IPS DF 6.9 (cell line): ENCODE results near the gene KCNN3.
A peak's percentile ranks its signal among the peaks of the same experiment; 100 is the strongest.
"Not testable (repeated sequence)": the region's sequence is repeated elsewhere in the genome, so short reads cannot be mapped to it uniquely, and the experiment has no call there.

Experiments used
- DNase-seq: peaks from one replicate; pipeline ENCODE4 v3.0.0-alpha.2; 2013; ENCODE audit warnings: low read depth, low spot score
- H3K27ac ChIP-seq: one replicate; pipeline ENCODE4 v1.5.1; 2013; ENCODE audit warnings: low read length, control low read depth
- H3K27me3 ChIP-seq: 2 replicates; pipeline ENCODE4 v1.6.1; 2013; ENCODE audit warnings: mild to moderate bottlenecking, low read length; ENCODE audit not compliant: control insufficient read depth, insufficient read depth
- H3K36me3 ChIP-seq: 2 replicates; pipeline ENCODE4 v1.6.1; 2013; ENCODE audit warnings: low read length; ENCODE audit not compliant: control insufficient read depth, insufficient read depth
- H3K4me1 ChIP-seq: 2 replicates; pipeline ENCODE4 v1.6.1; 2013; ENCODE audit warnings: low read length; ENCODE audit not compliant: control insufficient read depth, insufficient read depth
- H3K4me3 ChIP-seq: 2 replicates; pipeline ENCODE4 v1.5.1; 2013; ENCODE audit warnings: mild to moderate bottlenecking, low read length
- H3K9me3 ChIP-seq: 2 replicates; pipeline ENCODE4 v1.6.1; 2013; ENCODE audit warnings: low read length, inconsistent platforms; ENCODE audit not compliant: control insufficient read depth, insufficient read depth
- WGBS: extraction: QIAGEN DNeasy Blood & Tissue Kit; methylation state at CpG from one replicate; pipeline ENCODE4 v1.1.7; 2013; ENCODE audit warnings: mixed read lengths, missing lambda C conversion rate; ENCODE audit not compliant: insufficient read length, insufficient coverage; 5-methylcytosine and 5-hydroxymethylcytosine counted together

The KCNN3 gene

DNA sequence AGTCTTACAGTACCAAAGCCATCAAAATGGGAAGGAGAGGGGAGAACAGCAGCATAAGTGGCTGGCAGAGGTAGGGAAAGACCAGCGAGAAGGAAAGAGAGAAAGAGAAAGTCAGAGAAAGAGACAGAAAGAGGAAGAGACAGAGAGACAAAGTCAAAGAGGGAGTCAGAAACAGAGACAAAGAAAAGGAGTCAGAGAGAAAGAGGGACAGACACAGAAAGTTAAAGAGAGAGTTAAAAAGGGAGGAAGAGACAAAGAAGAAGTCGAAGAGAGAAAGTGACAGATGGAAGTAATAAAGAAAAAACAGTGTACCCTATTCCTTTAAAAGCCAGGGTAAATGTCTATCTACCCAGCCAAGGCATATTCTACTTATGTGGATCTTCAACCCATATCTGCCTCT lies 193.2 kb downstream of the KCNN3 start:
- not testable (repeated sequence) for H3K36me3 ChIP-seq, H3K27me3 ChIP-seq, H3K4me1 ChIP-seq, H3K4me3 ChIP-seq, H3K9me3 ChIP-seq, H3K27ac ChIP-seq, DNase-seq
- no CpG with 5 or more reads among the region's 2 CpGs for WGBS

DNA sequence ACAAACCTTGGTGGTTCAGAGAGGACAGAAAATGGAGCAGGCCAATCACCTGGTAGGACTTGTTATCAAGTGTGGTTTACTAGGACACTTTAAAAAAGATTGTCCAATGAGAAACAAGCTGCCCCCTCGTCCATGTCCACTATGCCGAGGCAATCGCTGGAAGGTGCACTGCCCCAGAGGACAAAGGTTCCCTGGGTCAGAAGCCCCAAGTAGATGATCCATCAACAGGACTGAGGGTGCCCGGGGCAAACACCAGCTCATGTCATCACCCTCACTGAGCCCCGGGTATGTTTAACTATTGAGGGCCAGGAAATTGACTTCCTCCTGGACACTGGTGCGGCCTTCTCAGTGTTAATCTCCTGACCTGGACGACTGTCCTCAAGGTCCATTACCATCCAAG lies 195.6 kb downstream of the KCNN3 start:
- H3K27me3 ChIP-seq, DNase-seq, H3K4me3 ChIP-seq, H3K9me3 ChIP-seq, H3K4me1 ChIP-seq, H3K27ac ChIP-seq, H3K36me3 ChIP-seq: not testable (repeated sequence)
- WGBS: no CpG with 5 or more reads among the region's 7 CpGs

DNA sequence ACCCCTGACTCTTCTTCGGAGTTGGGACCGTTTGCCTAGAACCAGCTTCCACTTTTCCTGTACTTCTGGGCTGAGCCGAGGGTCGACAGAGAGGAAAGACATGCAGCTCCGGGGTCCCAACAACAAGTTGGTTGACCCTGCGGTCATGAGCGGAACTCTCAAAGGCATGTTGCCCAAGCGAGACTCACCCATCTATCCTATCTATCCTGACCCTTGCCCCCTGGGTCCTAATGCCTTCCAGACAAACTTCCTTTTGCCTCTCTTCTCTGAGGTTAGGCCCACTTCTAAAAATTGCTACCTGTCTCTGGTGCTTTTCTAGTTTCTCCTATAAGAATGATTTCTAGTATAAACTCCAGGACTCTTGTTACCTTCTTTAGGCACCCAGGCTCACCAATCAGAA lies 197.8 kb downstream of the KCNN3 start:
- WGBS: no CpG with 5 or more reads among the region's 8 CpGs
- H3K4me3 ChIP-seq, H3K4me1 ChIP-seq, H3K27me3 ChIP-seq, H3K27ac ChIP-seq, DNase-seq, H3K36me3 ChIP-seq, H3K9me3 ChIP-seq: not testable (repeated sequence)

DNA sequence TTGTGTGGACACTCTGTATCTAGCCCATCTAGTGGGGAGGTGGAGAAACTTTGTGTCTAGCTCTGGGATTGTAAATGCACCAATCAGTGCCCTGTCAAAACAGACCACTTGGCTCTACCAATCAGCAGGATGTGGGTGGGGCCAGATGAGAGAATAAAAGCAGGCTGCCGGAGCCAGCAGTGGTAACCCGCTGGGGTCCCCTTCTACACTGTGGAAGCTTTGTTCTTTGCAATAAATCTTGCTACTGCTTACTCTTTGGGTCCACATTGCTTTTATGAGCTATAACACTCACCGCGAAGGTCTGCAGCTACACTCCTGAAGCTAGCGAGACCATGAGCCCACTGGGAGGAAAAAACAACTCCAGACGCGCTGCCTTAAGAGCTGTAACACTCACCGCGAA lies 198.7 kb downstream of the KCNN3 start:
- H3K9me3 ChIP-seq, H3K27me3 ChIP-seq, H3K4me1 ChIP-seq, H3K27ac ChIP-seq, H3K36me3 ChIP-seq, H3K4me3 ChIP-seq, DNase-seq: not testable (repeated sequence)
- no CpG with 5 or more reads among the region's 9 CpGs for WGBS

DNA sequence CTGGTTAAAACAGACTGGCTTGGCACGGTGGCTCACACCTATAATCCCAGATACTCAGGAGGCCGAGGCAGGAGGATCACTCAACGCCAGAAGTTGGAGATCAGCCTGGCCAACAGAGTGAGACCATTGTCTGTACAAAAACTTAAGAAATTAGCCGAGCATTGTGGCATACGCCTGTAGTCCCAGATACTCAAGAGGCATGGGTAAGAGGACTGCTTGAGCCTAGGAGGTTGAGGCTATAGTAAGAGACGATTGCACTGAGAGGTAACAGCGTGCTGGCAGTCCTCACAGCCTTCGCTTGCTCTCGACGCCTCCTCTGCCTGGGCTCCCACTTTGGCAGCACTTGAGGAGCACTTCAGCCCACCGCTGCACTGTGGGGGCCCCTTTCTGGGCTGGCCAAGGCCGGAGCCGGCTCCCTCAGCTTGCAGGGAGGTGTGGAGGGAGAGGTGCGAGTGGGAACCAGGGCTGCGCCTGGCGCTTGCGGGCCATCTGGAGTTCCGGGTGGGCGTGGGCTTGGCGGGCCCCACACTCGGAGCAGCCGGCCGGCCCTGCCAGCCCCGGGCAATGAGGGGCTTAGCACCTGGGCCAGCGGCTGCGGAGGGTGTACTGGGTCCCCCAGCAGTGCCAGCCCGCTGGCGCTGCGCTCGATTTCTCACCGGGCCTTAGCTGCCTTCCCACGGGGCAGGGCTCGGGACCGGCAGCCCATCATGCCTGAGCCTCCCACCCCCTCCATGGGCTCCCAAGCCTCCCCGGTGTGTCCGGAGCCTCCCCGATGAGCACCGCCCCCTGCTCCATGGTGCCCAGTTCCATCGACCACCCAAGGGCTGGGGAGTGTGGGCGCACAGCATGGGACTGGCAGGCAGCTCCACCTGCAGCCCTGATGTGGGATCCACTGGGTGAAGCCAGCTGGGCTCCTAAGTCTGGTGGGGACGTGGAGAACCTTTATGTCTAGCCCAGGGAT lies 199.5 kb downstream of the KCNN3 start:
- not testable (repeated sequence) for H3K4me3 ChIP-seq, H3K27ac ChIP-seq, H3K4me1 ChIP-seq, H3K27me3 ChIP-seq, DNase-seq, H3K9me3 ChIP-seq, H3K36me3 ChIP-seq
- whole genome bisulfite sequencing: no CpG with 5 or more reads among the region's 41 CpGs

DNA sequence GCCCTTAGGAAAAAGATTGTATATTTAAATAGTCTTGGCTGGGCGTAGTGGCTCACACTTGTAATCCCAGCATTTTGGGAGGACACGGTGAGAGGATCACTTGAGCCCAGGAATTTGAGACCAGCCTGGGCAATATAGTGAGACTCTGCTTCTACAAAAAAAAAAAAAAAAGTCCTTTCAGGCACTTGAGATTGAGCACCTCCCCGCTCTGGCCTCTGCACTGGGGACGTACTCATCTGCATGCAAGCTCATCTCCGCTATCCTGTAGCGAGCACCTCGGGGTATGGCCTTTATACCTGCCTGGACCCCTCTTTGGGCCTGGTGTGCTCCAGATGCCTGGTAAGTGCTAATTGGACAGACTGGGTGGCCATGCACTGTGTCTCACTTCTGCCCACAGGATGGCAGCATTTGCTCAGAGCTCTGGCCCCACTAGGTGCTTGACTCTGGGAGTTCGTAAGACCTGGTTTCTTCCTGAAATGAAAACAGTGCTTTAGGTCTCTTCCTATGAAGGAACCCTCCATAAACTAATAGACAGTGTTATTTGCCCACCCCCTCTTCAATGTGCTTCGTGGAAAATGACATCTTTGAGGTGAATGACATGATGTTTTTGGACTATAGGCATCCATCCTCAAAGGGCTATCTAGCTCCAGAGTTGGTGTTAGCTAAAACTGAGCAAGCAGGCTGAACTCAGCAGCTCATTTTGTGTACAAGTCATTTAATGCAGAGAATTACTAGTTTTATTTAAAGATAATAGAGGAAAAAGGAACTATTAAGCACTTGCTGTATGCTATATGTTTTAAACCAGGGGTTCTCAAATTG lies 200.4 kb downstream of the KCNN3 start:
- no peaks in the 10 kb centered on the region for H3K36me3 ChIP-seq
- H3K4me3 ChIP-seq: no peak overlapping the region
- WGBS: no CpG with 5 or more reads among the region's 9 CpGs
- no peaks in the 10 kb centered on the region for H3K4me1 ChIP-seq
- no peaks in the 10 kb centered on the region for H3K9me3 ChIP-seq
- H3K27ac ChIP-seq: no peak overlapping the region
- no peaks in the 10 kb centered on the region for H3K27me3 ChIP-seq
- DNase-seq: peak; percentile 64

DNA sequence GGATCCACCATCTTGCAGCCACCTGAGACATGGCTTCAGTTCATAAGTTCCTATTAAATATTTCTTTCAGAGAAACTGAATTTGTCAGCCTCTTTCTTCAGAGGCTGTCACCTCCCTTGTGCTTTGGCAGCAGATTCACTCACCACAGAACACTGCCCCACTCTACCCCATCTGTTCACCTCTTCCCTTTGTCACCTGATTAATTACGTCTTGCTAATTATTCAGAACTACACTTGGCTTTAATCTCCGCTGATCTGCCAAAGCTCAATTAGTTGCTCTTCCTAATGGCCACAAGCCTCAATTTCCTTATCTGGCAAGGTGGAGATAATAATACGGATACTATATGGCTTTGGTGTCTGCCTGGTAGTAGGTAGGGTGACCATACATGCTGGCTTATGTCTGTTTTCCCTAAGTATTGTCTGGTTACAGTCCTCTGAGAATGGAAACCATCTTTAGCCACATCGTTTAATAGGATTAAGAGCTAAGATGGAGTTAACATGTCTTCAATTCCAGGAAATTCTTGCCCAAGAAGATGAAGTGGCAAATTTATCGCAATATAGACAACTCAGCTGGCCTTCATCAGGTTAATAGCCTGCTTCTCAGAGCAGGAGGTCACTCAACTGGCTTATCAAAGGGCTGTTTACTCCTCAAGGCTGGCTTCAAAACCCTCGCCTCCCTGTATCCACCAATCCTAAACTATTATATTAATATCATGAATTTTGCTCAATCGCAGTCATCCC lies 203.9 kb downstream of the KCNN3 start:
- no peak overlapping the region for H3K4me3 ChIP-seq
- no peaks in the 10 kb centered on the region for H3K36me3 ChIP-seq
- WGBS: no CpG with 5 or more reads among the region's 7 CpGs
- DNase-seq: no peak
- no peaks in the 10 kb centered on the region for H3K9me3 ChIP-seq
- H3K4me1 ChIP-seq: no peaks in the 10 kb centered on the region
- H3K27me3 ChIP-seq: no peaks in the 10 kb centered on the region
- H3K27ac ChIP-seq: no peak overlapping the region

DNA sequence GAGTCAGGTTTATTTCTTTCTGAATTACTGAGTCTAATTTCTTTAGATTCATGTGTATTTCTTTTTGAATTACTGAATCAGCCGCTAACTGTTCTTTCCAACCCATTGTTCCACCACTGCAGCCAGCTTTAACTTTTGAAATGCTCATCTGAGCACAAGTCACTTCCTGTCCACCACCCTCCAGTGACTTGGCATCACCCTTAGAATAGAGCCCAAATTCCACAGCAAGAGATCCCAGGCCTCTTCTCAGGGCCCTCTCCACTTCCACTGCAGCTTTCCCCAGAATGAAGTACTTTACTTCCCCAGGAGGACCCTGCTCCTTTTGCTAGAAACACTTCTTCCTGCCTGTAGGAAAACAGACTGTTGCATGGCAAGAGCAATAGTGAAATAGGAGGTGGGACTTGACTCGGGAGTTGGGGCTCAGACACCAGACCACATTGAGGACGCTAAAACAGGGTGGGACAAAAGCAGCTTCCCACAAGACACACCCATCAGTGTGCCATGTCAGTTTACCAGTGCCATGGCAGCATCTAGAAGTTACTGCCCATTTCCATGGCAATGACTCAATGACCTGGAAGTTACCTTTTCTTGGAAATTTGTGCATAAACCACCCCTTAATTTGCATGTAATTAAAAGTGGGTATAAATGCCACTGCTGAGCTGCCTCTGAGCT lies 205.6 kb downstream of the KCNN3 start:
- H3K9me3 ChIP-seq: no peaks in the 10 kb centered on the region
- WGBS: no CpG with 5 or more reads among the region's 3 CpGs
- no peak for DNase-seq
- H3K27ac ChIP-seq: no peak overlapping the region
- H3K4me3 ChIP-seq: no peak overlapping the region
- H3K4me1 ChIP-seq: no peaks in the 10 kb centered on the region
- H3K27me3 ChIP-seq: no peaks in the 10 kb centered on the region
- H3K36me3 ChIP-seq: no peaks in the 10 kb centered on the region

DNA sequence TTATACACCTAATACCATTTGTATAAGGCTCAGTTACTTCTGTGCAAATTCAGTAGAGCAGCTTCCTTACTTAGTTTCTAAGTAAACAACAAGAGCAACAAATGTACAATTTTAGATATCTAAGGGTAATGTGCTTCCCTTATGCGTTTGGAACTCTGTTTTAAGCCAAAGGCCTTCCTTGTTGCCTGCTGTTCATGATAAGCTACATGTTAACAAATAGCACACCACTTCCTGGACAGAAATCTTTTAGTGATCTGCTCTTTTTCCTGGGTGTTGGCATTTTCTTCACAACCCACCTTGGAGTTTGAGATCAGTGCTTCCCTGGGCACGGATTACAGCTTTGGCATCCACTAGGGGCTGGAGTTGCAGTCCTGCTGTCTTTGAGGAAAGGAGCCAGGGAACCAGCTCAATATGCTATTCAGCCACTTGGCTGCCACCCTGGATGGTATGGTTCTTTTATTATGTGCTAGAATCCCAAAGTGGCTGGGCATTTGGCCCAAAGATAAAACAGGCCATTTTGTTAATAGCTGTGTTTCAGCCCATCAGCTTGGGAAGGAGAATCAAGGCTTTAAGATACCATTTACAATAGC lies 206.5 kb downstream of the KCNN3 start:
- no peak overlapping the region for H3K27ac ChIP-seq
- WGBS: no CpG with 5 or more reads among the region's 2 CpGs
- H3K36me3 ChIP-seq: no peaks in the 10 kb centered on the region
- DNase-seq: no peak
- H3K9me3 ChIP-seq: no peaks in the 10 kb centered on the region
- no peaks in the 10 kb centered on the region for H3K27me3 ChIP-seq
- H3K4me3 ChIP-seq: no peak overlapping the region
- no peaks in the 10 kb centered on the region for H3K4me1 ChIP-seq
